Astrocyte (in vitro differentiated cells and primary cell): ENCODE measurements around the gene DUS2.

Experiments used
- EZH2 ChIP-seq: IDR thresholded peaks from 2 replicates; pipeline ENCODE4 v1.6.1; 2012; ENCODE audit warnings: mild to moderate bottlenecking, low read length, inconsistent platforms; ENCODE audit not compliant: insufficient read depth
- TF ChIP-seq, protein P1 (sequence below): IDR thresholded peaks from 2 replicates; pipeline ENCODE4 v1.5.1; 2011; ENCODE audit warnings: low read depth, mild to moderate bottlenecking, inconsistent platforms, low read length, moderate library complexity; ENCODE audit not compliant: insufficient read depth

DNA sequence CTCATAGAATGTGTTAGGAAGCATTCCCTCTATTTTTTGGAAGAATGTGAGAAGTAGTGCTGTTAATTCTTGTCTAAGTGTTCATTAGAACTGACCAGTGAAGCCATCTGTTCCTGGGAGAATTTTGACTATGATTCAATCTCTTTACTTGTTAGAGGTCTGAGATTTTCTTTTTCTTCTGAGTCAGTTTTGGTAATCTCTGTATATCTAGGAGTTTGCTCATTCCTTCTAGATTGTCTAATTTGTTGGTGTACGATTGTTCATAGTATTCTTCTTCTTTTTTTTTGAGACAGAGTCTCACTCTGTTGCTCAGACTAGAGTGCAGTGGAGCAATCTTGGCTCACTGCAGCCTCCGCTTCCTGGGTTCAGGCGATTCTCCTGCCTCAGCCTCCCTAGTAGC lies 82.5 kb downstream of the DUS2 start:
- TF ChIP-seq, protein P1, sequence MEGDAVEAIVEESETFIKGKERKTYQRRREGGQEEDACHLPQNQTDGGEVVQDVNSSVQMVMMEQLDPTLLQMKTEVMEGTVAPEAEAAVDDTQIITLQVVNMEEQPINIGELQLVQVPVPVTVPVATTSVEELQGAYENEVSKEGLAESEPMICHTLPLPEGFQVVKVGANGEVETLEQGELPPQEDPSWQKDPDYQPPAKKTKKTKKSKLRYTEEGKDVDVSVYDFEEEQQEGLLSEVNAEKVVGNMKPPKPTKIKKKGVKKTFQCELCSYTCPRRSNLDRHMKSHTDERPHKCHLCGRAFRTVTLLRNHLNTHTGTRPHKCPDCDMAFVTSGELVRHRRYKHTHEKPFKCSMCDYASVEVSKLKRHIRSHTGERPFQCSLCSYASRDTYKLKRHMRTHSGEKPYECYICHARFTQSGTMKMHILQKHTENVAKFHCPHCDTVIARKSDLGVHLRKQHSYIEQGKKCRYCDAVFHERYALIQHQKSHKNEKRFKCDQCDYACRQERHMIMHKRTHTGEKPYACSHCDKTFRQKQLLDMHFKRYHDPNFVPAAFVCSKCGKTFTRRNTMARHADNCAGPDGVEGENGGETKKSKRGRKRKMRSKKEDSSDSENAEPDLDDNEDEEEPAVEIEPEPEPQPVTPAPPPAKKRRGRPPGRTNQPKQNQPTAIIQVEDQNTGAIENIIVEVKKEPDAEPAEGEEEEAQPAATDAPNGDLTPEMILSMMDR = no peak
- TF ChIP-seq EZH2 = no peak
